Measurements from ENCODE around the gene PAQR4. TPM values are rescaled to one million over a fixed set of nuclear protein-coding genes. Genes with fewer than 3 reads are reported as not detected.

PAQR4 gene
- total and polyA plus RNA-seq, 2 donors from 2014 or later = 3.5 to 5.9 TPM

- TF ChIP-seq, protein P1, sequence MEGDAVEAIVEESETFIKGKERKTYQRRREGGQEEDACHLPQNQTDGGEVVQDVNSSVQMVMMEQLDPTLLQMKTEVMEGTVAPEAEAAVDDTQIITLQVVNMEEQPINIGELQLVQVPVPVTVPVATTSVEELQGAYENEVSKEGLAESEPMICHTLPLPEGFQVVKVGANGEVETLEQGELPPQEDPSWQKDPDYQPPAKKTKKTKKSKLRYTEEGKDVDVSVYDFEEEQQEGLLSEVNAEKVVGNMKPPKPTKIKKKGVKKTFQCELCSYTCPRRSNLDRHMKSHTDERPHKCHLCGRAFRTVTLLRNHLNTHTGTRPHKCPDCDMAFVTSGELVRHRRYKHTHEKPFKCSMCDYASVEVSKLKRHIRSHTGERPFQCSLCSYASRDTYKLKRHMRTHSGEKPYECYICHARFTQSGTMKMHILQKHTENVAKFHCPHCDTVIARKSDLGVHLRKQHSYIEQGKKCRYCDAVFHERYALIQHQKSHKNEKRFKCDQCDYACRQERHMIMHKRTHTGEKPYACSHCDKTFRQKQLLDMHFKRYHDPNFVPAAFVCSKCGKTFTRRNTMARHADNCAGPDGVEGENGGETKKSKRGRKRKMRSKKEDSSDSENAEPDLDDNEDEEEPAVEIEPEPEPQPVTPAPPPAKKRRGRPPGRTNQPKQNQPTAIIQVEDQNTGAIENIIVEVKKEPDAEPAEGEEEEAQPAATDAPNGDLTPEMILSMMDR (IDR thresholded peaks at IDR 0.05; ENCODE audit: borderline replicate concordance, extremely low read depth, insufficient read depth) = no peak
- FAIRE-seq = no peak
- H3K4me3 ChIP-seq (ENCODE audit: low read length in 3 of 3) = no peak overlapping the region
- H3K27me3 ChIP-seq (ENCODE audit: control insufficient read depth, insufficient read depth, low read length) = no peaks in the 10 kb centered on the region
- H3K4me1 ChIP-seq (ENCODE audit: control insufficient read depth in 2 of 3, insufficient read depth in 2 of 3, low read depth in 1 of 3, low read length in 3 of 3) = peaks cover 0 to under 1% (median 0%) of the 10 kb centered on the region in 3 donors
- H3K9me3 ChIP-seq (ENCODE audit: control insufficient read depth in 2 of 3, insufficient read depth in 1 of 3, low read length in 3 of 3) = no peaks in the 10 kb centered on the region
- H3K9ac ChIP-seq (ENCODE audit: low read length in 3 of 3) = no peak overlapping the region
- no peak for DNase-seq
- no peaks in the 10 kb centered on the region for H3K36me3 ChIP-seq (ENCODE audit: control insufficient read depth in 2 of 3, insufficient read depth in 3 of 3, low read length in 3 of 3)
- intact Hi-C loops (cut with DNase I) = no loop called here
- no peak overlapping the region for H3K27ac ChIP-seq (ENCODE audit: low read depth in 2 of 2, low read length in 2 of 2)
These were observed 16.8 kb downstream of the PAQR4 start for GRCh38 chr16:2985893-2986355.

GRCh38 chr16:2986623-2987188 lies 17.6 kb downstream of the PAQR4 start:
- intact Hi-C loops (cut with DNase I) = no loop called here
- FAIRE-seq = no peak

DNA sequence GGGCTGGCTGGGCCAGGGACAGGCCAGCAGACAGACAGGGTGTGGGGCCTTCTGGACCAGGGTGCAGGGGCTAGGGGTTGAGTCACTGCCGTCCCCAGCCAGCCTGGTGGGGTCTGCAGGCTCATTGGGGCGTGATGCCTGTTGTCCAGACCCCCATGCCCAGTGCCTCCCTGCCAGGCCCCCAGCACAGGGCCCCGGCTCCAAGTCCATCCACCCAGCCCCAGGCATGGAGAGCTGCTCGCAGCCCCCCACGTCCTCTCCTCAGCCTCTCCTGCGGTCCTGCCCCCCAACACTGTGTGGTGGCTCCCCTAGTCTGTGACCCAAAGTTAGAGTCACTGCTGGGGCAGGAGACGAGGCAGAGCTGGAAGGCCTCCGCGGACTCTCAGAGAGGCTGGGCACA lies 18.1 kb downstream of the PAQR4 start:
- Histone ChIP-seq H3K4me3 (ENCODE audit: low read length in 3 of 3) (no peak overlapping the region), H3K36me3 (ENCODE audit: control insufficient read depth in 2 of 3, insufficient read depth in 3 of 3, low read length in 3 of 3) (no peaks in the 10 kb centered on the region), H3K9me3 (ENCODE audit: control insufficient read depth in 2 of 3, insufficient read depth in 1 of 3, low read length in 3 of 3) (no peaks in the 10 kb centered on the region), H3K9ac (ENCODE audit: low read length in 3 of 3) (no peak overlapping the region), H3K4me1 (ENCODE audit: control insufficient read depth in 2 of 3, insufficient read depth in 2 of 3, low read depth in 1 of 3, low read length in 3 of 3) (no peaks in the 10 kb centered on the region), H3K27ac (ENCODE audit: low read depth in 2 of 2, low read length in 2 of 2) (no peak overlapping the region), H3K27me3 (ENCODE audit: control insufficient read depth, insufficient read depth, low read length) (no peaks in the 10 kb centered on the region)
- FAIRE-seq (no peak), DNase-seq (no peak)
- intact Hi-C loops (cut with DNase I) = no loop called here
- TF ChIP-seq, protein P1 (IDR thresholded peaks at IDR 0.05; ENCODE audit: borderline replicate concordance, extremely low read depth, insufficient read depth) = no peak

More at GRCh38 chr16:2986623-2987188, 17.6 kb downstream of the PAQR4 start:
- no peak for DNase-seq
- Histone ChIP-seq H3K9me3 (ENCODE audit: control insufficient read depth in 2 of 3, insufficient read depth in 1 of 3, low read length in 3 of 3) (no peaks in the 10 kb centered on the region), H3K27me3 (ENCODE audit: control insufficient read depth, insufficient read depth, low read length) (no peaks in the 10 kb centered on the region), H3K36me3 (ENCODE audit: control insufficient read depth in 2 of 3, insufficient read depth in 3 of 3, low read length in 3 of 3) (no peaks in the 10 kb centered on the region), H3K4me3 (ENCODE audit: low read length in 3 of 3) (no peak overlapping the region), H3K27ac (ENCODE audit: low read depth in 2 of 2, low read length in 2 of 2) (no peak overlapping the region), H3K4me1 (ENCODE audit: control insufficient read depth in 2 of 3, insufficient read depth in 2 of 3, low read depth in 1 of 3, low read length in 3 of 3) (no peaks in the 10 kb centered on the region), H3K9ac (ENCODE audit: low read length in 3 of 3) (no peak overlapping the region)
- TF ChIP-seq, protein P1 (IDR thresholded peaks at IDR 0.05; ENCODE audit: borderline replicate concordance, extremely low read depth, insufficient read depth) = no peak

DNA sequence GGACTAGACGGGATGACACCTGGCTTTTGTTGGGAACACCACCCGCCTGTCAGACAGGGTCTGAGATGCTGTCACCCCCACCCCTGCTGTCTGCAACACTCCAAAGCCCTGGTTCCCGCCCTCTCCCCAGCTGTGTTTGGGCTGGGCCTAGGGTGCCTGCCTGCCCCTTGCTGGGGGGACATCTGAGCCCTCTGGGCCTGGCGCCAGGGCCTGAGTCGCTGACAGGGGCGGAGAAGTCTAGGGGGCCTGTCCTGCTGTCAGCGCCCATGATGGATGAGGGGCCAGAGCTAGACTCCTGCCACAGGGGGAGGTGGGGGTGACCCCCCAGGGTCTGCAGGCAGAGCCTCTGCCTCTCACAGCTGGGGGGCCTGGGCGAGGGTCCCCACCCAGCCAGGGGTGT lies 18.7 kb downstream of the PAQR4 start:
- FAIRE-seq (no peak), DNase-seq (peak in 2 of 5 donors; percentile 27 to 54)
- H3K27ac ChIP-seq (ENCODE audit: low read depth in 2 of 2, low read length in 2 of 2) = no peak overlapping the region
- no peak overlapping the region for H3K9ac ChIP-seq (ENCODE audit: low read length in 3 of 3)
- no peaks in the 10 kb centered on the region for H3K27me3 ChIP-seq (ENCODE audit: control insufficient read depth, insufficient read depth, low read length)
- intact Hi-C loops (cut with DNase I) = no loop called here
- no peak overlapping the region for H3K4me3 ChIP-seq (ENCODE audit: low read length in 3 of 3)
- no peaks in the 10 kb centered on the region for H3K9me3 ChIP-seq (ENCODE audit: control insufficient read depth in 2 of 3, insufficient read depth in 1 of 3, low read length in 3 of 3)
- no peaks in the 10 kb centered on the region for H3K4me1 ChIP-seq (ENCODE audit: control insufficient read depth in 2 of 3, insufficient read depth in 2 of 3, low read depth in 1 of 3, low read length in 3 of 3)
- H3K36me3 ChIP-seq (ENCODE audit: control insufficient read depth in 2 of 3, insufficient read depth in 3 of 3, low read length in 3 of 3) = no peaks in the 10 kb centered on the region
- TF ChIP-seq, protein P1 (IDR thresholded peaks at IDR 0.05; ENCODE audit: borderline replicate concordance, extremely low read depth, insufficient read depth) = no peak
